Keratinocyte (primary cell): ENCODE results near the gene AQP6. TPM values are rescaled to one million over a fixed set of nuclear protein-coding genes. Genes with fewer than 3 reads are reported as not detected.

ENCODE experiments used
- DNase-seq: peaks from one replicate; pipeline ENCODE4 v3.0.0-alpha.2; 2011; ENCODE audit warnings: low read depth, missing footprints, low spot score
- FAIRE-seq: peaks from 2 replicates; lab custom pipeline; 2011; peaks lifted over from hg19 to GRCh38; lab: Jason Lieb, UNC
- H2AFZ ChIP-seq: 2 replicates; pipeline ENCODE4 v1.6.0; 2012; ENCODE audit warnings: low read length, control low read depth, inconsistent platforms; ENCODE audit not compliant: control insufficient read depth
- H3K27ac ChIP-seq: 2 replicates; pipeline ENCODE4 v1.5.1; 2011; ENCODE audit warnings: low read length; ENCODE audit not compliant: control insufficient read depth, insufficient read depth
- H3K27me3 ChIP-seq: 3 replicates; pipeline ENCODE4 v1.6.0; 2011; ENCODE audit warnings: low read length; ENCODE audit not compliant: control insufficient read depth, insufficient read depth; ENCODE audit errors: extremely low read depth
- H3K36me3 ChIP-seq, 2 experiments: 2 replicates in 1 of 2; 3 replicates in 1 of 2; pipeline ENCODE4 v1.5.1; 2011; ENCODE audit warnings: low read length in 2 of 2, mild to moderate bottlenecking in 1 of 2; ENCODE audit not compliant: control insufficient read depth in 2 of 2, insufficient read depth in 2 of 2; ENCODE audit errors: extremely low read depth in 1 of 2
- H3K4me1 ChIP-seq: 3 replicates; pipeline ENCODE4 v1.5.1; 2011; ENCODE audit warnings: low read length; ENCODE audit not compliant: control insufficient read depth, insufficient read depth; ENCODE audit errors: extremely low read depth
- H3K4me2 ChIP-seq: 3 replicates; pipeline ENCODE4 v1.6.0; 2011; ENCODE audit warnings: low read depth, low read length; ENCODE audit not compliant: control insufficient read depth, insufficient read depth; ENCODE audit errors: extremely low read depth
- H3K4me3 ChIP-seq, 3 experiments: fragments of 200-600 bp in 1 of 3; sonication (generic) in 1 of 3; 2 replicates in 2 of 3; 3 replicates in 1 of 3; pipeline ENCODE4 v1.5.1; 2011 to 2016; ENCODE audit warnings: low read length in 3 of 3, mild to moderate bottlenecking in 3 of 3, control low read depth in 2 of 3, inconsistent platforms in 1 of 3, low read depth in 1 of 3, mixed read lengths in 1 of 3, mixed run types in 1 of 3, moderate library complexity in 1 of 3; ENCODE audit not compliant: control insufficient read depth in 2 of 3, insufficient read depth in 2 of 3; ENCODE audit errors: extremely low read depth in 1 of 3
- H3K79me2 ChIP-seq: 2 replicates; pipeline ENCODE4 v1.6.0; 2012; ENCODE audit warnings: low read length; ENCODE audit not compliant: control insufficient read depth, insufficient read depth
- H3K9ac ChIP-seq: 3 replicates; pipeline ENCODE4 v1.6.0; 2011; ENCODE audit warnings: low read length; ENCODE audit not compliant: control insufficient read depth, insufficient read depth; ENCODE audit errors: extremely low read depth
- H3K9me1 ChIP-seq: 3 replicates; pipeline ENCODE4 v1.6.0; 2011; ENCODE audit warnings: low read length; ENCODE audit not compliant: control insufficient read depth, insufficient read depth; ENCODE audit errors: extremely low read depth
- H3K9me3 ChIP-seq: 2 replicates; pipeline ENCODE4 v1.5.1; 2012; ENCODE audit warnings: low read depth, low read length; ENCODE audit not compliant: control insufficient read depth
- H4K20me1 ChIP-seq: 3 replicates; pipeline ENCODE4 v1.6.0; 2011; ENCODE audit warnings: low read length; ENCODE audit not compliant: control insufficient read depth, insufficient read depth; ENCODE audit errors: extremely low read depth
- EZH2 ChIP-seq: IDR thresholded peaks from one replicate; pipeline ENCODE4 v1.6.1; 2012; ENCODE audit warnings: inconsistent platforms, mild to moderate bottlenecking, low read length, moderate library complexity
- dilution Hi-C: fragments of 300-500 bp; cut with MboI; formaldehyde crosslinking; loops from one replicate; pipeline ENCODE4 v1.7.0; 2020; ENCODE audit warnings: low sequenced_read_pairs; ENCODE audit not compliant: extremely low pct_ligation_motif_present
- polyA plus RNA-seq, 5 experiments: library from polyadenylated mRNA; depleted of rRNA in 3 of 5; stranded (reverse) in 3 of 5; stranded (forward) in 1 of 5; unstranded in 1 of 5; fragments of >200 nt; gene quantifications; 1 replicate in 1 of 5; 2 replicates in 3 of 5; 3 replicates in 1 of 5; pipeline versions ENCODE4 v1.2.1 to v1.2.3, GENCODE V29; 2011 to 2012; ENCODE audit warnings: missing spikeins in 2 of 5, low read depth in 1 of 5, low replicate concordance in 1 of 5
- TF ChIP-seq, protein P1 (sequence below), 3 experiments: IDR thresholded peaks in 1 of 3; conservative IDR thresholded peaks in 1 of 3; optimal IDR thresholded peaks in 1 of 3; 2 replicates in 2 of 3; 3 replicates in 1 of 3; pipeline versions ENCODE3 to v1.5.1; 2011; ENCODE audit warnings: low read length in 3 of 3, mild to moderate bottlenecking in 3 of 3, moderate library complexity in 2 of 3, control low read depth in 1 of 3, inconsistent platforms in 1 of 3; ENCODE audit not compliant: insufficient read depth in 2 of 3; ENCODE audit errors: extremely low read depth in 1 of 3

Gene AQP6
- polyA plus RNA-seq, 1 donor (not counting 4 experiments of a cell fraction or from before 2014, with no cell fraction given): 0.45 TPM

DNA sequence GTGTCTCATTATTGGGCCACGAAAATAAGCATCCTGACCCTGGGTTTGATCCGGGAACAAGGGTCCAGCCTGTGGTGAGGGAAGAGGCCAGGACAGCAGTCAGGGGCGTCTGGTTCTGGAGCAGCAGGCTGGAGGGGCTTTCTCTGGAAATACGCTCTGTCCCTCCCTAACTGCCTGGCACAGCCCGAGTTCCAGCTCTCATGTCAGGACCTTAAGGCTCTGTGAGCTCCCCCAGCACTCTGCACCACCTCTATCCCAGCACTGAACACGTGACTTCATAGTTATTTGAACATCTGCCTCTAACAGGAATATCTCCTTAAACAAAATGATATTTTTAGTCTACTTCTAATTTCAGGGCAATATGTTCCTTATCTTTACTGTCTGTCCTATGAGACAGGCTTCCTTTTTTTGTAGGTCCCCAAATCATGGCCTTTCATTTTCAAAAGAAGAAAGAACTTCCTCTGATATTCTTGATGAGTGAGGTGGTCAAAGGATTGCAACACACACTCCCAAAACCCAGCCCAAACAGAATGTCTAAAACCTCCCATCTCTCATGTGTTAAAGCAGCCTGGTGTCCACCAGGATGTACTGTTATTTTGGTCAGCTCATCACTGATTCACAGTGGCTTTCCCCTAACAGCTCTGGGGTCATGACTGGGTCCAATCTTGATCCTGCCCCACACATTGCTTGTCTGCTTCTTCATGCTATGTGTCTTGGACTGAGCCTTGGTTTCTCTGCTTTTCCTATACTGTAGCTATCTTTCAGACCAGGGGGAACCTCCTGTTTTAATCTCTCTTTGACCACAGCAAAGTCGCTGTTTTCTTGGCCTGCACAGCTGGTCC, 9.7 kb downstream of the AQP6 start:
- DNase-seq: no peak
- H2AFZ ChIP-seq: no peak overlapping the region
- no peaks in the 10 kb centered on the region for H3K9me1 ChIP-seq
- no peaks in the 10 kb centered on the region for H4K20me1 ChIP-seq
- H3K9me3 ChIP-seq: no peaks in the 10 kb centered on the region
- H3K36me3 ChIP-seq: peaks cover 2 to 5% of the 10 kb centered on the region in 2 experiments
- peaks cover 13% of the 10 kb centered on the region for H3K4me1 ChIP-seq
- no peak overlapping the region for H3K4me3 ChIP-seq
- TF ChIP-seq, protein P1, sequence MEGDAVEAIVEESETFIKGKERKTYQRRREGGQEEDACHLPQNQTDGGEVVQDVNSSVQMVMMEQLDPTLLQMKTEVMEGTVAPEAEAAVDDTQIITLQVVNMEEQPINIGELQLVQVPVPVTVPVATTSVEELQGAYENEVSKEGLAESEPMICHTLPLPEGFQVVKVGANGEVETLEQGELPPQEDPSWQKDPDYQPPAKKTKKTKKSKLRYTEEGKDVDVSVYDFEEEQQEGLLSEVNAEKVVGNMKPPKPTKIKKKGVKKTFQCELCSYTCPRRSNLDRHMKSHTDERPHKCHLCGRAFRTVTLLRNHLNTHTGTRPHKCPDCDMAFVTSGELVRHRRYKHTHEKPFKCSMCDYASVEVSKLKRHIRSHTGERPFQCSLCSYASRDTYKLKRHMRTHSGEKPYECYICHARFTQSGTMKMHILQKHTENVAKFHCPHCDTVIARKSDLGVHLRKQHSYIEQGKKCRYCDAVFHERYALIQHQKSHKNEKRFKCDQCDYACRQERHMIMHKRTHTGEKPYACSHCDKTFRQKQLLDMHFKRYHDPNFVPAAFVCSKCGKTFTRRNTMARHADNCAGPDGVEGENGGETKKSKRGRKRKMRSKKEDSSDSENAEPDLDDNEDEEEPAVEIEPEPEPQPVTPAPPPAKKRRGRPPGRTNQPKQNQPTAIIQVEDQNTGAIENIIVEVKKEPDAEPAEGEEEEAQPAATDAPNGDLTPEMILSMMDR (optimal IDR thresholded peaks at IDR 0.05 in 1 of 3, IDR thresholded peaks at IDR 0.05 in 1 of 3, conservative IDR thresholded peaks at IDR 0.05 in 1 of 3; ENCODE audit: extremely low read depth in 1 of 3, insufficient read depth in 2 of 3, low read length in 3 of 3): no peak
- no peak for TF ChIP-seq EZH2
- H3K4me2 ChIP-seq: no peak overlapping the region
- no peak overlapping the region for H3K27ac ChIP-seq
- no peaks in the 10 kb centered on the region for H3K27me3 ChIP-seq
- no peak overlapping the region for H3K9ac ChIP-seq
- H3K79me2 ChIP-seq: no peaks in the 10 kb centered on the region
- dilution Hi-C loops: no loop called here
- no peak for FAIRE-seq

DNA sequence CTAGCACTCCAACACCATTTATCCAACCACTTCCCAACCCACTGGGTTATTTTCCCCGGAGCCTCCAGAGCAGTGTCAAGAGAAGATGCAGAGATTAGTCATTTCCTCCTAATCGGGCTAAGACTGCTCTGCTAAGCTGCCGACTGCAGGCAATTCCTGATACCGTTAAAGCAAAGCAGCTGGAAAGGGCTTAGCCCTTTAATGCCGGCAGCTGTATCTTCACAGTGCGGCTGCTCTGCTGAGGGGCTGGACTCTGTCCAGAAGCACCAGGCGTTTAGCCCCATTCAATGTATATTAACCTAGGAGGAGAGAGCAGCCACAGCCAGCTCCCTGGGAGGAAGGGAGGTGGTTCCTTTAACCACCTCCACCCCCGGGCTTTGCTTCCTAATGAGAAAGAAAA, 11.1 kb downstream of the AQP6 start:
- peaks cover 13% of the 10 kb centered on the region for H3K4me1 ChIP-seq
- no peak overlapping the region for H3K9ac ChIP-seq
- no peak for TF ChIP-seq EZH2
- TF ChIP-seq, protein P1 (optimal IDR thresholded peaks at IDR 0.05 in 1 of 3, IDR thresholded peaks at IDR 0.05 in 1 of 3, conservative IDR thresholded peaks at IDR 0.05 in 1 of 3; ENCODE audit: extremely low read depth in 1 of 3, insufficient read depth in 2 of 3, low read length in 3 of 3): no peak
- H3K4me2 ChIP-seq: peak overlapping the region; percentile 63
- no peaks in the 10 kb centered on the region for H3K9me1 ChIP-seq
- DNase-seq: no peak
- H3K4me3 ChIP-seq: peak overlapping the region in 1 of 3 experiments; percentile 9
- no peaks in the 10 kb centered on the region for H3K9me3 ChIP-seq
- peaks cover 7 to 8% of the 10 kb centered on the region in 2 experiments for H3K36me3 ChIP-seq
- dilution Hi-C loops: no loop called here
- H3K27me3 ChIP-seq: no peaks in the 10 kb centered on the region
- H3K79me2 ChIP-seq: no peaks in the 10 kb centered on the region
- no peaks in the 10 kb centered on the region for H4K20me1 ChIP-seq
- peak overlapping the region; percentile 58 for H2AFZ ChIP-seq
- FAIRE-seq: peak; percentile 95
- no peak overlapping the region for H3K27ac ChIP-seq
